HL-60 (cell line): ENCODE measurements around the gene AMHR2.
"Not testable (repeated sequence)": the region's sequence is repeated elsewhere in the genome, so short reads cannot be mapped to it uniquely, and the experiment has no call there.

ENCODE experiments used
- DNase-seq, 2 experiments: peaks; one replicate each; pipeline ENCODE4 v3.0.0-alpha.2; 2010 to 2020; ENCODE audit warnings: low read depth in 1 of 2, low spot score in 1 of 2
- H3K27ac ChIP-seq: fragments of 250-450 bp; sonication (Bioruptor Pico); replicated peaks from 2 replicates; pipeline ENCODE4 v1.5.1; 2020; ENCODE audit warnings: mild to moderate bottlenecking, moderate library complexity
- H3K27me3 ChIP-seq: fragments of 250-450 bp; sonication (Bioruptor Pico); 2 replicates; pipeline ENCODE4 v1.5.1; 2021; ENCODE audit warnings: mild to moderate bottlenecking, moderate library complexity; ENCODE audit not compliant: insufficient read depth, poor library complexity, severe bottlenecking
- H3K4me3 ChIP-seq: replicated peaks from 2 replicates; pipeline ENCODE4 v1.5.1; 2011; ENCODE audit warnings: mild to moderate bottlenecking, control low read depth, low read length; ENCODE audit not compliant: insufficient read depth
- CTCF ChIP-seq: IDR thresholded peaks from one replicate; pipeline ENCODE4 v1.5.1; 2011; ENCODE audit warnings: low read length, control low read depth, inconsistent platforms; ENCODE audit not compliant: insufficient read depth
- GABPA ChIP-seq: IDR thresholded peaks from 2 replicates; pipeline ENCODE4 v1.6.1; 2012; ENCODE audit warnings: low read depth
- POLR2AphosphoS5 ChIP-seq: IDR thresholded peaks from 2 replicates; pipeline ENCODE4 v1.6.1; 2012; ENCODE audit warnings: low read depth
- SPI1 ChIP-seq: IDR thresholded peaks from 2 replicates; pipeline ENCODE4 v1.6.1; 2012; ENCODE audit warnings: low read depth, mild to moderate bottlenecking, borderline replicate concordance
- TF ChIP-seq, protein P1 (sequence below): IDR thresholded peaks from 2 replicates; pipeline ENCODE4 v1.6.1; 2012; ENCODE audit warnings: low read depth; ENCODE audit not compliant: insufficient replicate concordance

AMHR2 gene

DNA sequence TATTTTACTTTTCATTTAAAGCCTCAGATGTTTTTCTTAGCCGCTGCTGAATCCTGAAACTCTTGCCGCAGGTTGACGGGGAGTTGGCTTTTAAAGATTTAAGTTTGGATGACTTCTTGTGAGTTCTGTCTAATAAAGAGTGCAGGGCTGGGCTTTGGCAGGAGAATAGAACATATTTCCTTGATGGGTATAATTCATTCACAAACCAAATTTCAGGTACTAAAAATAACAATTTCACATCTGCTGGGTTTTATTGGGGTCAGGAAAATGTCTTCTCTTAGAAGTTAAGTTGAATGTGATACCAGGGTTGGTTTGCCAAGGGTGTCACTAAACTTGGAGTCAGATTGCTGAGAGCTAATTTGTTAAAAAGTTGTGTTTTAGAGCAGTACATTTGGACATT, 34.0 kb upstream of the AMHR2 start:
- Histone ChIP-seq H3K27ac (no peak overlapping the region), H3K27me3 (no peaks in the 10 kb centered on the region), H3K4me3 (no peak overlapping the region)

GRCh38 chr12:53391724-53392123, 31.9 kb upstream of the AMHR2 start:
- TF ChIP-seq SPI1, result no peak
- no peak for TF ChIP-seq GABPA
- no peak for TF ChIP-seq CTCF
- no peak for TF ChIP-seq POLR2AphosphoS5
- TF ChIP-seq, protein P1, sequence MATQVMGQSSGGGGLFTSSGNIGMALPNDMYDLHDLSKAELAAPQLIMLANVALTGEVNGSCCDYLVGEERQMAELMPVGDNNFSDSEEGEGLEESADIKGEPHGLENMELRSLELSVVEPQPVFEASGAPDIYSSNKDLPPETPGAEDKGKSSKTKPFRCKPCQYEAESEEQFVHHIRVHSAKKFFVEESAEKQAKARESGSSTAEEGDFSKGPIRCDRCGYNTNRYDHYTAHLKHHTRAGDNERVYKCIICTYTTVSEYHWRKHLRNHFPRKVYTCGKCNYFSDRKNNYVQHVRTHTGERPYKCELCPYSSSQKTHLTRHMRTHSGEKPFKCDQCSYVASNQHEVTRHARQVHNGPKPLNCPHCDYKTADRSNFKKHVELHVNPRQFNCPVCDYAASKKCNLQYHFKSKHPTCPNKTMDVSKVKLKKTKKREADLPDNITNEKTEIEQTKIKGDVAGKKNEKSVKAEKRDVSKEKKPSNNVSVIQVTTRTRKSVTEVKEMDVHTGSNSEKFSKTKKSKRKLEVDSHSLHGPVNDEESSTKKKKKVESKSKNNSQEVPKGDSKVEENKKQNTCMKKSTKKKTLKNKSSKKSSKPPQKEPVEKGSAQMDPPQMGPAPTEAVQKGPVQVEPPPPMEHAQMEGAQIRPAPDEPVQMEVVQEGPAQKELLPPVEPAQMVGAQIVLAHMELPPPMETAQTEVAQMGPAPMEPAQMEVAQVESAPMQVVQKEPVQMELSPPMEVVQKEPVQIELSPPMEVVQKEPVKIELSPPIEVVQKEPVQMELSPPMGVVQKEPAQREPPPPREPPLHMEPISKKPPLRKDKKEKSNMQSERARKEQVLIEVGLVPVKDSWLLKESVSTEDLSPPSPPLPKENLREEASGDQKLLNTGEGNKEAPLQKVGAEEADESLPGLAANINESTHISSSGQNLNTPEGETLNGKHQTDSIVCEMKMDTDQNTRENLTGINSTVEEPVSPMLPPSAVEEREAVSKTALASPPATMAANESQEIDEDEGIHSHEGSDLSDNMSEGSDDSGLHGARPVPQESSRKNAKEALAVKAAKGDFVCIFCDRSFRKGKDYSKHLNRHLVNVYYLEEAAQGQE, result no peak
- Histone ChIP-seq H3K27me3 (no peaks in the 10 kb centered on the region), H3K27ac (no peak overlapping the region), H3K4me3 (no peak overlapping the region)
- DNase-seq, result no peak

More for the DNA sequence above, 34.0 kb upstream of the AMHR2 start:
- DNase-seq, result no peak
- no peak for TF ChIP-seq GABPA
- no peak for TF ChIP-seq POLR2AphosphoS5
- no peak for TF ChIP-seq CTCF
- TF ChIP-seq SPI1, result no peak
- TF ChIP-seq, protein P1, result no peak

GRCh38 chr12:53399896-53400295, 23.8 kb upstream of the AMHR2 start:
- DNase-seq, result no peak
- Histone ChIP-seq H3K4me3 (no peak overlapping the region), H3K27ac (no peak overlapping the region), H3K27me3 (no peaks in the 10 kb centered on the region)
- TF ChIP-seq GABPA, result no peak
- TF ChIP-seq, protein P1, result no peak
- no peak for TF ChIP-seq CTCF
- no peak for TF ChIP-seq SPI1
- no peak for TF ChIP-seq POLR2AphosphoS5

DNA sequence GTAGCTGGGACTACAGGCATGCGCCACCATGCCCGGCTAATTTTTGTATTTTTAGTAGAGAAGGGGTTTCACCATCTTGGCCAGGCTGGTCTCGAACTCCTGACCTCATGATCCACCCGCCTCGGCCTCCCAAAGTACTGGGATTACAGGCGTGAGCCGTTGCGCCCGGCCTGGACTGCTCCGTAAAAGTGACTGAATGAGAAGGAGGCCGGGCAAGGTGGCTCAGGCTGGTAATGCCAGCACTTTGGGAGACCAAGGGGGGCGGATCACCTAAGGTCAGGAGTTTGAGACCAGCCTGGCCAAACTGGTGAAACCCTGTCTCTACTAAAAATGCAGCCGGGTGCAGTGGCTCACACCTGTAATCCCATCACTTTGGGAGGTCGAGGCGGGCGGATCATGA, 21.3 kb upstream of the AMHR2 start:
- not testable (repeated sequence) for H3K27ac ChIP-seq, DNase-seq

More for the DNA sequence above, 21.3 kb upstream of the AMHR2 start:
- H3K4me3 ChIP-seq, H3K27me3 ChIP-seq: not testable (repeated sequence)
